ENCODE measurements around the gene NCOA5. TPM values are rescaled to one million over a fixed set of nuclear protein-coding genes. Genes with fewer than 3 reads are reported as not detected.

NCOA5 gene
- polyA plus RNA-seq, 1 experiment = 19.0 TPM

GRCh38 chr20:46063652-46064054 is 26.1 kb downstream of the NCOA5 start:
- CTCF ChIA-PET = no interaction called here
- H3K36me3 ChIP-seq (ENCODE audit: control insufficient read depth, insufficient read depth, low read length) = peaks cover 42% of the 10 kb centered on the region
- no peak for TF ChIP-seq CTCF (IDR thresholded peaks at IDR 0.05; ENCODE audit: insufficient read depth, low read depth, low read length)

GRCh38 chr20:46063151-46063550 is 26.6 kb downstream of the NCOA5 start:
- peaks cover under 1% of the 10 kb centered on the region; the same call in 1 of the 2 replicates for H3K27me3 ChIP-seq (ENCODE audit: control insufficient read depth, insufficient read depth, low read length)
- DNase-seq (ENCODE audit: low read depth) = no peak
- POLR2A ChIA-PET = no interaction called here
- CTCF ChIA-PET = no interaction called here
- peaks cover 42% of the 10 kb centered on the region for H3K36me3 ChIP-seq (ENCODE audit: control insufficient read depth, insufficient read depth, low read length)
- TF ChIP-seq CTCF (IDR thresholded peaks at IDR 0.05; ENCODE audit: insufficient read depth, low read depth, low read length) = no peak
- no peak overlapping the region for H3K4me3 ChIP-seq (ENCODE audit: low read depth, low read length)

More at GRCh38 chr20:46063652-46064054, 26.1 kb downstream of the NCOA5 start:
- Histone ChIP-seq H3K27me3 (ENCODE audit: control insufficient read depth, insufficient read depth, low read length) (no peaks in the 10 kb centered on the region), H3K4me3 (ENCODE audit: low read depth, low read length) (no peak overlapping the region)
- no peak for DNase-seq (ENCODE audit: low read depth)
- POLR2A ChIA-PET = no interaction called here

- POLR2A ChIA-PET = no interaction called here
- CTCF ChIA-PET = no interaction called here
- H3K27me3 ChIP-seq (ENCODE audit: control insufficient read depth, insufficient read depth, low read length) = peaks cover 1% of the 10 kb centered on the region; the same call in 1 of the 2 replicates
- peaks cover 42% of the 10 kb centered on the region for H3K36me3 ChIP-seq (ENCODE audit: control insufficient read depth, insufficient read depth, low read length)
- no peak for DNase-seq (ENCODE audit: low read depth)
- no peak for TF ChIP-seq CTCF (IDR thresholded peaks at IDR 0.05; ENCODE audit: insufficient read depth, low read depth, low read length)
- H3K4me3 ChIP-seq (ENCODE audit: low read depth, low read length) = no peak overlapping the region
Observed at GRCh38 chr20:46062621-46063020, 27.1 kb downstream of the NCOA5 start.

- no peak for TF ChIP-seq CTCF (IDR thresholded peaks at IDR 0.05; ENCODE audit: insufficient read depth, low read depth, low read length)
- POLR2A ChIA-PET = no interaction called here
- no peak for DNase-seq (ENCODE audit: low read depth)
- Histone ChIP-seq H3K36me3 (ENCODE audit: control insufficient read depth, insufficient read depth, low read length) (peaks cover 42% of the 10 kb centered on the region), H3K27me3 (ENCODE audit: control insufficient read depth, insufficient read depth, low read length) (peaks cover 1% of the 10 kb centered on the region; the same call in 1 of the 2 replicates), H3K4me3 (ENCODE audit: low read depth, low read length) (no peak overlapping the region)
- CTCF ChIA-PET = no interaction called here
Observed at GRCh38 chr20:46062151-46062550, 27.6 kb downstream of the NCOA5 start.

- no peak for TF ChIP-seq CTCF (IDR thresholded peaks at IDR 0.05; ENCODE audit: insufficient read depth, low read depth, low read length)
- Histone ChIP-seq H3K27me3 (ENCODE audit: control insufficient read depth, insufficient read depth, low read length) (peaks cover 1% of the 10 kb centered on the region), H3K36me3 (ENCODE audit: control insufficient read depth, insufficient read depth, low read length) (peaks cover 33% of the 10 kb centered on the region), H3K4me3 (ENCODE audit: low read depth, low read length) (no peak overlapping the region)
- DNase-seq (ENCODE audit: low read depth) = no peak
- ChIA-PET CTCF (interaction anchor here (0.7 to 1.4 kb wide), 2 partner anchors 39 to 46 kb away, joined by 3 to 4 read pairs; no protein-coding TSS in a partner anchor), POLR2A (no interaction called here)
Observed at GRCh38 chr20:46060975-46061374, 28.8 kb downstream of the NCOA5 start.

Data from BJ (cell line).